Vagina (tissue), 2 donors: ENCODE results near the gene IFNA13.

Experiments
- POLR2A ChIP-seq, 2 donors: fragments of 450-650 bp; IDR thresholded peaks; one replicate each; pipeline ENCODE4 v1.6.1; 2017; ENCODE audit warnings: antibody characterized with exemption in 2 of 2, mild to moderate bottlenecking in 2 of 2, moderate library complexity in 2 of 2
- POLR2AphosphoS5 ChIP-seq, 2 donors: sonication (generic); formaldehyde crosslinking; IDR thresholded peaks; one replicate each; pipeline ENCODE4 v1.9.0; 2017; ENCODE audit warnings: antibody characterized with exemption in 2 of 2, mild to moderate bottlenecking in 2 of 2, low read depth in 1 of 2; ENCODE audit not compliant: insufficient read depth in 1 of 2
- TF ChIP-seq, protein P1 (sequence below), 3 experiments: fragments of 450-650 bp in 2 of 3; fragments of 200-600 bp in 1 of 3; sonication (generic) in 1 of 3; IDR thresholded peaks; one replicate each; pipeline ENCODE4 v1.5.1; 2017 to 2019; ENCODE audit warnings: antibody characterized with exemption in 3 of 3, mild to moderate bottlenecking in 2 of 3, moderate library complexity in 2 of 3

DNA sequence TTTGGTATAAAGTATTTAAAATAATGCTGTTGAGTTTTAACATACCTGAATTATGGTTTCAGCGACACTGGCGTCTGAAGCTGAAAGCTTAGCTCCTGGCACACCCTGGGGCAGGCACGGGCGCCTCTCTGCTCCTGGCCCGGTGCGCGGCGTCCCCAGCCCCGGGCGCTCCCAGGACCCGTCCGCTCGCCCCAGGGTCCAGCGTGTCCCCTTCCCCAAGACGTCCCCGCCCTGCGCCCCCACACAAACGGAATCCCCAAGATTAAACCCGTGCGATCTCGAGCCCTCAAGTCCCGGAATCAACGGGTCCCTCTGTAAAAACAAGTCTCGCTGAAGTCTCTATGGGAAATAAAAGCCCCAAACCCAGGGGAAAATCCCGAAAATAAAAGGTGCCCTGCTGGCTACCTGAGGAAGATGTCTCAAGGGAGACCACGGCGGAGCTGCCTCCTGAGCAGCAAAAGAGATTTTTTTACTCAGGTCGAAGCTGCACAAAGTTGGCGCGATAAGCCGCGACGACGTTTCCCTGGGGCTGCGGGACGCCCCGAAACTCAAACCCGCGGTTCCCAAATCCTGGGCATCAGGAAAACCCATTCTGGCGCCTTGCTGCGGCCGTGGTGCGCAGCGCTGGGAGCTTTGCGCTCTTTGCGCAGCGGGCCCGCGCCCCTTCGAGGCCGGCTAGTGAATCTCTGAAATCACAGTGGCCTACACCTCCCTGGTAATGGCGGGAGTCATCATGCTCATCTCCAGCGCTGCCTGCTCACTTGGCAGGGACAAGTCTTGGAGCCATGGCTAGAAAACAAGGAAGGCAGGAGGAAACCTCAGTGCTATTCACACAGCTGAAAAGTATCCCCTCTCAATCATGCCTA, 34.8 kb upstream of the IFNA13 start:
- TF ChIP-seq, protein P1, sequence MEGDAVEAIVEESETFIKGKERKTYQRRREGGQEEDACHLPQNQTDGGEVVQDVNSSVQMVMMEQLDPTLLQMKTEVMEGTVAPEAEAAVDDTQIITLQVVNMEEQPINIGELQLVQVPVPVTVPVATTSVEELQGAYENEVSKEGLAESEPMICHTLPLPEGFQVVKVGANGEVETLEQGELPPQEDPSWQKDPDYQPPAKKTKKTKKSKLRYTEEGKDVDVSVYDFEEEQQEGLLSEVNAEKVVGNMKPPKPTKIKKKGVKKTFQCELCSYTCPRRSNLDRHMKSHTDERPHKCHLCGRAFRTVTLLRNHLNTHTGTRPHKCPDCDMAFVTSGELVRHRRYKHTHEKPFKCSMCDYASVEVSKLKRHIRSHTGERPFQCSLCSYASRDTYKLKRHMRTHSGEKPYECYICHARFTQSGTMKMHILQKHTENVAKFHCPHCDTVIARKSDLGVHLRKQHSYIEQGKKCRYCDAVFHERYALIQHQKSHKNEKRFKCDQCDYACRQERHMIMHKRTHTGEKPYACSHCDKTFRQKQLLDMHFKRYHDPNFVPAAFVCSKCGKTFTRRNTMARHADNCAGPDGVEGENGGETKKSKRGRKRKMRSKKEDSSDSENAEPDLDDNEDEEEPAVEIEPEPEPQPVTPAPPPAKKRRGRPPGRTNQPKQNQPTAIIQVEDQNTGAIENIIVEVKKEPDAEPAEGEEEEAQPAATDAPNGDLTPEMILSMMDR (IDR thresholded peaks at IDR 0.05): no peak
- TF ChIP-seq POLR2AphosphoS5 (IDR thresholded peaks at IDR 0.05; ENCODE audit: insufficient read depth in 1 of 2, low read depth in 1 of 2) (no peak), POLR2A (IDR thresholded peaks at IDR 0.05) (no peak)
